NCI-H524 (cell line): ENCODE measurements around the gene PLXDC2.
A peak's percentile ranks its signal among the peaks of the same experiment; 100 is the strongest.
"Not testable (repeated sequence)": the region's sequence is repeated elsewhere in the genome, so short reads cannot be mapped to it uniquely, and the experiment has no call there.

Source experiments
- DNase-seq, 2 experiments: peaks; one replicate each; lab custom pipeline; 2025; lab: John Stamatoyannopoulos, UW

The PLXDC2 gene

GRCh38 chr10:20200758-20201157 lies 384.5 kb downstream of the PLXDC2 start:
- no peak for DNase-seq

GRCh38 chr10:20202337-20202736 lies 386.1 kb downstream of the PLXDC2 start:
- no peak for DNase-seq

- peak in 1 of 2 experiments; percentile 21 for DNase-seq
Observed at GRCh38 chr10:20207653-20208052, 391.4 kb downstream of the PLXDC2 start.

- not testable (repeated sequence) for DNase-seq
Observed at GRCh38 chr10:20209098-20209497, 392.9 kb downstream of the PLXDC2 start.

GRCh38 chr10:20215547-20216152 lies 399.4 kb downstream of the PLXDC2 start:
- DNase-seq: no peak

GRCh38 chr10:20221356-20221755 lies 405.1 kb downstream of the PLXDC2 start:
- no peak for DNase-seq

- DNase-seq: no peak
Observed at GRCh38 chr10:20228729-20229128, 412.5 kb downstream of the PLXDC2 start.

GRCh38 chr10:20232079-20232705 lies 416.0 kb downstream of the PLXDC2 start:
- DNase-seq: no peak

GRCh38 chr10:20233423-20233822 lies 417.2 kb downstream of the PLXDC2 start:
- no peak for DNase-seq

- DNase-seq: no peak
Observed at GRCh38 chr10:20234579-20234978, 418.3 kb downstream of the PLXDC2 start.

- DNase-seq: no peak
Observed at GRCh38 chr10:20237091-20237570, 420.9 kb downstream of the PLXDC2 start.

- no peak for DNase-seq
Observed at GRCh38 chr10:20237586-20237985, 421.4 kb downstream of the PLXDC2 start.

- DNase-seq: no peak
Observed at GRCh38 chr10:20240643-20241042, 424.4 kb downstream of the PLXDC2 start.

- DNase-seq: no peak
Observed at GRCh38 chr10:20247454-20247853, 431.2 kb downstream of the PLXDC2 start.

- no peak for DNase-seq
Observed at GRCh38 chr10:20247891-20248708, 431.9 kb downstream of the PLXDC2 start.

GRCh38 chr10:20254078-20254477 lies 437.8 kb downstream of the PLXDC2 start:
- DNase-seq: no peak

GRCh38 chr10:20254497-20254896 lies 438.3 kb downstream of the PLXDC2 start:
- no peak for DNase-seq

GRCh38 chr10:20256969-20257368 lies 440.7 kb downstream of the PLXDC2 start:
- no peak for DNase-seq

GRCh38 chr10:20257422-20257821 lies 441.2 kb downstream of the PLXDC2 start:
- DNase-seq: no peak

- DNase-seq: no peak
Observed at GRCh38 chr10:20265146-20265545, 448.9 kb downstream of the PLXDC2 start.

- no peak for DNase-seq
Observed at GRCh38 chr10:20267734-20268133, 451.5 kb downstream of the PLXDC2 start.

GRCh38 chr10:20271490-20271889 lies 455.3 kb downstream of the PLXDC2 start:
- no peak for DNase-seq

GRCh38 chr10:20272608-20273007 lies 456.4 kb downstream of the PLXDC2 start:
- no peak for DNase-seq
